SKM-1 treated with dmso at 0.1 percent for 144 hours (cell line): ENCODE measurements around the gene RAD51.

Source experiments
- DNase-seq: peaks from one replicate; lab custom pipeline; 2025; ENCODE audit not compliant: unreplicated experiment; lab: John Stamatoyannopoulos, UW

RAD51 gene

DNA sequence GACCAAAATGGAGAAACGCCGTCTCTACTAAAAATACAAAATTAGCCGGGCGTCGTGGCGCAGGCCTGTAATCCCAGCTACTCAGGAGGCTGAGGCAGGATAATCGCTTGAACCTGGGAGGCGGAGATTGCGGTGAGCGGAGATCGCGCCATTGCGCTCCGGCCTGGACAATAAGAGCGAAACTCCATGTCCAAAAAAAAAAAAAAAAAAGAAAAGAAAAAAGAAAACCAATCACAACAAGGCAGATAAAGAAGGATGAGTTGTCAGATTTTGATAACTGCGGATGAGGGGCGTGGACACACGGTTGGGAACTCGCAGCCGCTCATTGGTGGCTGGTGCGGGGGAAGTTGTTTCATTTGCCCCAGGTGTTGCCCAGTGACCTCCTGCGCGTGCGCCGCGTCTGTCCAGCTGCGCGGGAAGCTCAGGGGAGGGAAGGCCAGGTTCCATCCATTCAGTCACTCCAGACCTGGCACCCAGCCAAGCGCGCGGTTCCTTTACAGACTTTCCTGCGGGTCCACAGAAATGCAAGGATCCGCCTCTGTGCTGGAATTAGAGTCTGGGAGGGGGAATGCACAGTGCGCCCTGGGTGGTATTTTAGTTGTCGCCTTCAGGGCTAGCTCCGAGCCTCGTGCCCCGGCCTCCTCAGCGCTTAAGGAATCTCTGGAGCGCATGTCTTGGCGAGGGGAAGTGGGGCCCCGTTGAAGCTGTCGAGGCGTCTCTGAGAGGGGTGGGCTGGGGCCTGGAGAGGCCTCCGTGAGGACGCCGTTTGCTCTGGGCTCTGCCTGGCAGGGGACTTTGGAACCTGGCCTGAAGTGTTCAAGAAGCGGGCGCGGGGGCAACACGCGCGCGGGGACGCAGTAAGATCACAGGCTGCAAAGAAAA lies 68.2 kb downstream of the RAD51 start:
- peak; percentile 40 for DNase-seq

DNA sequence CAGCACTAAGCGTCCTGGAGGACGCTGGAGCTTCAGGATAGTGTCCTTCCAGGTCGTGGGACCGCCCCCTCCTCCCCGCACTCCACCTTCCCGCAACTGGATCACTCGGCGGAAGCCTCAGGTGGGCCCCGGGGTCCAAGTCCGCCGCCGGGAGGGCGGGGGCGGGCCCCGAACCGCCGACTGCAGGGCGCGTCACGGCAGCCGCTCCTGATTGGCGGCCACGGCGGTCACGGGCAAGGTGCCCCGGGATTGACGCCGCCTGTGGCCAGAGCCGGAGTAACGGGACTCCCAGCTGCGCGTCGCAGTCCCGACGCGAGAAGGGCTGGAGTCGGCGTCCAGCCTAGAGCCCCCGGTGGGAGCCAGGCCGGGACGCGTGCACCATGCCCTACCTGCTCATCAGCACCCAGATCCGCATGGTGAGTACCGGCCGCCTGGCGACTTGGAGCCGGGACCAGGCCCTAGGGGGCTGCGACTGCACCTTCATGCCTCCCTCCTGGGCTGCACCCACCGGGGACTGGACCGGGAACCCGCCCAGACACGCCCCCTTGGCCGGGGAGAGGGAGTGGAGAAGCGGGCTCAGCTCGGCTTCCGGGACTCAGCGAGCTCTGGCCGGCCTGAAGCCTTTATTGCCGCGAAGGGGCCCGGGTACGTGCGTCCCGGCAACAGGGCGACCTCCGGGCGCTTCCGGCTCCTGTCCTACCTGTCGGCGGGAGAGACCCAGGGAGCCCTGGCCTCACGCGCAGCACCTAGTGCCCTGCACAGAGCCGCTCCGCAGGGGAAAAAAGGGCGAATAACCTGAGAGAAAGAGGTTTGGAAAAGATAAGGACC lies 69.0 kb downstream of the RAD51 start, which contains the start of gene GCHFR:
Gene GCHFR, plus strand, starts transcription at position 268 of the 828 bp plus-strand sequence. Its CDS starts 113 bp downstream, at position 381.
- peak; percentile 47 for DNase-seq

DNA sequence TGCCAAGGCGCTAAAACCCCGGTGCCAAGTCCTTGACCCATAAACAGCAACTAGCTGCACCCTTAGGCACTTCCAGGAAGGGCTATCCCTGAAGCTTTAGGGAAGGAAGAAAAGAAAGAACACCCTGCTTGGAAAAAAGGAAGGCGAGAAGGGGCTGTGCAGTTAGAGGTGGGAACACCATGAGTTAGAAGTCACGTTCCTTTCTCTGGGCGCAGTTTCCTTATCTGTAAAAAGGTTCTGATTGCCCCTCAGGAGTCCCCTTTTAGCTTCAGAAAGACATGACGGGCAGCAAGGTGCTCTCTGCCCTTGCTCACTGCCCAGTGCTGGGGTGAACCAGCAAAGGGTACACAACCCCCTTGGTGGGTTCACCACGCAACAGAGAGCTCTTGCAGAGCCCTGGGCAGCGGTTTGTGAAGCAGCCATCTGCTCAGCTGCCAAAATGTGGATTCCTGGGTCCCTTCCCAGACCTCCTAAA lies 69.7 kb downstream of the RAD51 start:
- no peak for DNase-seq

DNA sequence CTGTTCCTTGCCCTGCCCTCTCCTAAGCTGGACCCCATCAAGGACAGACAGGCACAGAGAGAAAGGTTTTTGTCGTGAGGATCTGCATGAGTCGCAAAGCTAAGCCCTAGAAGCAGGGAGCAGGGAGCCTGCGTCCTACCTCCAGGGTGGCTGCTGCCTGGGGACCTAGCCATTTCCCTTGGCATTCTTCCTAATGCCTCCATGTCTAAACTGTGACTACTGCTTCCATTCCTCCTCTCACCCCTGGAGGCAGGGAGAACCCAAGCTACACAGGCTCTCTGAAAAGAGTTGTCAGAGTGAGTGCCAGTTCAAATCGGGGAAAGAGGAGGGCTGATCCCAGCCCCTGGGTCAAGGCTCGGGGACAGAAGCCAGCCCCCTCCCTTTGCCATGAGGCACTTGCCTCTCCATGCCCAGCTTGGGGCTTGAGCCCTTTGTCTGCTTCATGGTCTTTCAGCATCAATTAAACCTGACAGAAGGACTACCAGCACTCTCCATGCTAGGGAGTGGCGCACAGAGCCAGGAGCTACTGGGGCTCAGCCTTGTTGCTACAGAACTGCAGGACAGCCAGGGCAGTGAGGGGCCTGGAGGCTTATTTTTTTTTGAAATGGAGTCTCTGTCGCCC lies 71.3 kb downstream of the RAD51 start:
- DNase-seq: no peak

DNA sequence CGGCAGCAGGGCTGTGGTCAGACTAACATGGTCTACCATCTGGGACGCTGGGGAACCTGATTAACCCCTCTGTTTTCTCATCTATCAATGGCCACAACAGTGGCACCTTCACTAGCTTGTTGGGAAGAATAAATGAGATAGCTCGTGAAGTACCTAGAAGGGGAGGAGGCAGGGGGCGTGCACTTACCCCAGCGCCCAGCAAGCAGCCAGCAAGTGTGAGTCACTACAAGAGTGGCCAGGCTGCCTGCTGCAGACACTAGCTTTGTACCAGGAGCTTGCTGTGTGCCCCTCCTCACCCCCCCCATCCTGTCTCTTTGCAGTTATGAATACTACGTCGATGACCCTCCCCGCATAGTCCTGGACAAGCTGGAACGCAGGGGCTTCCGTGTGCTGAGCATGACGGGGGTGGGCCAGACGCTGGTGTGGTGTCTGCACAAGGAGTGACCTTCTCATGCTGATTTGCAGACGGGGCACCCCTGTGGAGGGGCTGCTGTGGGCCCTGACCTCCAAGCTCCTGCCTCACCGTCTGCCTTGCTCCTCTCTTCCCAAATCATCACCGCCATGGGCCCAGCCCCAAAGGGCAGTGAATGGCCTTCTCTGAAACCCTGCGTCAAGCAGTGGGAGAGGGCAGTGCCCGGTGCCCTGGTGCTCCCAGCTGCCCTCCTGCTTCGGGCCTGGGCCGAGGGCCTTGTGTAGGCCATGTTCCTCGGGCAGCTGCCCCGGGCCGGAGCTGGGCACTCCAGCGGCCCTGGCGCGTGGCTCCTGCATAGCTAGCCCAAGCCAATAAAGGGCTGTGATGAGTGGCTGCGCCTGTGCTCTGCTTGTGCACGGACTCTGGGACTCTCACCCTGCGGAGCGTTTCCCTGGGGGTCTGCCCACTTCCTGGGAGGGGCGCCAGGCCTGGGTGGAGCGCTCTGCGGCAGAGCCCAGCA lies 72.2 kb downstream of the RAD51 start:
- no peak for DNase-seq

DNA sequence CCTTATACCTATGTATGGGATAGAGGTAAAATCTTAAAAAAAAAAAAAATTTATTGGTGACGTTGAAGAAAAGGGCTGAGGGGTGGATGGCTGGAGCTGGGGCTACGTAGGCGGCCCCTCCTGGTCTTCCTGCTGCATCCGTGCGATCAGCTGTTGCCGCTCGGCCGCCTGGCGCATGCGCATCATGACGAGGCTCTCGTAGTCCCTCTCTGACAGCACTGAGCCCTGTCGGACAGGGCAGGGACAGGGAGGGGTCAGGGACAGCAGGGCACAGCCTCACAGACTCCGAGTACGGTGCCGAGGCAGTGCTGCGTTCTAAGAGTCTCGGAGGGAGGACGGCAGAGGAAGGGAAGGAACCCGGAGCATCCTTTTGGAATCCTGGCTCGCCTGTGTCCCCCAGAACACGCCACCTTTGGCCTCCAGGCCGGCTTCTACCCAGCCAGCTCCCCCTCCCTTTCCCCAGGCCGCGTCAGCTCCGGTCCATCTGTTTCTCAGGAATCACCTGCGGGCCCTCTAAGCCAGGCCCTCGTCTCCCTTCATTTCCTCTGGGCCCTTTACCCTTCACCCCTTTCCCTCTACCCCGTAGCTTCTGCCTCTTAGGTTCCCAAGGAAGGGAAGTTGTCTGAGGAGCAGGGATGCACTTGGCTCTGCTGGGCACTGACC lies 73.0 kb downstream of the RAD51 start:
- DNase-seq: no peak

DNA sequence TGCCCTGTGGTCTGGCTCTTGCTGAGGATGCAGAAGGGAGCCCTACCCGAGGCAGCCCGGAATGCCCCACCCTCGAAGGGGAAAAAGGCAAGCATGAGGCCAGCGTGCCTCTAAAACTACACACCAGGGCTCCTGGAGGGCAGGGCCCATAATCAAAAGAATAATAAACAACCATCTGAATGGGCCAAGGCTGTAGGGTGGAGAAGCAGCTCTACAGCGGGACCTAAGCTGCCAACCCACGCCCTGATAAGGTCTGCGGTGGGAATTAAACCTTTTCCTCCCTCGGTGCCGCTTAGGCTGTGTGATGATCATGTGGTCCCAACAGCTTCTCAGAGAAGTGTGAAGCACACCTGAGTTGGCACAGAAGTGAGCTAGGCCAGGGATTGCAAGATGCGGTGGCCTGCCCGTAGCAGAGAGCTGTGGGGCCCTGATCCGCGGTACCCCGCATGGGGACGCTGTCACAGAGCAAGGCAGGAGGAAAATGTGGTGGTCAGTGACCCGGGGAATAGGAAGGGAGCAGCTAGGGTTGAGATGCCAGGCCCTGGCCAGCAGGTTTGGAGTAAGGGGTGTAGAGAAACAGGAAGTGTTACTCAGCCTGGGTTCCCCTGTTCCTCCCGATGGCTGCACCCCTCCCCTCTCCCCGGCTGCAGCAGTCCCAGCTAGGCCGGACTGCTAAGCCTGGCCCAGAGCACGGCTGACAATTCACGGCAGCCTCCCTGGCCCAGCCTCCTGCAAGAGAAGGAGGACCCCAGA lies 73.7 kb downstream of the RAD51 start:
- DNase-seq: no peak

DNA sequence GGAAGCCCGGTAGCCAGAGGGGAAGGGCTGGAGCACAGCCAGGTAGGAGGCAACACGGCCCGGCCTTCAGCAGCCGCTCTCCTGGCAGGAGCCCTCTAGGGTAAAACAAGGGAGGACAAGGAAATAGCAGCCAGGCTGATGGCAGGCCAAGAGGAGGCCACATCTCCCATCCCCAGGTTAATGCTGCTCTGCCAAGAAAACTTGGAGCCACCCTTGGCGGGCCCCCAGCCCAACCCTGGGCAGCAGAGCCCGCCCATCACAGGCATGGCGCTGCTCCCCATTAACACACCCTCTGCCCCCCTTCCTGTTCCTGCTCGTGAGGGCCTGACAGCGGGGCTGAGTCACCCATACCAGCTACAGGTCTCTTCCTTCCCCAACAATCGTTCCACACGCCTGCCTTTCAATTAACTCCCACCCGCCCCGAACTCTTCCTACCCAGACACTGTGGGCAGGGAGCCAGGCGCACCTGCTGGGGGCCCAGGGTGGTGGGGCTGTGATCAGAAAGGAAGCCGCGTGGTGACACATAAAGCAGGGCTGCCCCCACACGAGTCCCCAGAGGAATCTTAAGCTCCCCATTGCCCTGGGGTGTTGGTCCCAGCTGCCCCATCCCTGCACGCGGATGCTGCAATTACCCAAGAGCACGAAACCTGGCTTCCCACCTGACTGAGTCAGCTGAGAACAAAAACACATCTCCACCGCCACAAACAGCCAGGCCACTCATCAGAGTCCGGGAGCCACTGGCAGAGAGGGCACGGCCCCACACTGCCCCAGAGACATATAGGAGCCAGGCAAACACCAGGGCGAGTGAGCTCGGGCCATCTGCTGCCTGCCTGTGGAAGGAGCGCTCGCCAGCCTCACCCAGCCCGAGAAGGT lies 74.5 kb downstream of the RAD51 start, which contains the start of gene C15orf62:
Gene C15orf62, plus strand, starts transcription at position 707 of the 873 bp plus-strand sequence. CDS start 516 bp downstream, outside the sequence.
- no peak for DNase-seq

DNA sequence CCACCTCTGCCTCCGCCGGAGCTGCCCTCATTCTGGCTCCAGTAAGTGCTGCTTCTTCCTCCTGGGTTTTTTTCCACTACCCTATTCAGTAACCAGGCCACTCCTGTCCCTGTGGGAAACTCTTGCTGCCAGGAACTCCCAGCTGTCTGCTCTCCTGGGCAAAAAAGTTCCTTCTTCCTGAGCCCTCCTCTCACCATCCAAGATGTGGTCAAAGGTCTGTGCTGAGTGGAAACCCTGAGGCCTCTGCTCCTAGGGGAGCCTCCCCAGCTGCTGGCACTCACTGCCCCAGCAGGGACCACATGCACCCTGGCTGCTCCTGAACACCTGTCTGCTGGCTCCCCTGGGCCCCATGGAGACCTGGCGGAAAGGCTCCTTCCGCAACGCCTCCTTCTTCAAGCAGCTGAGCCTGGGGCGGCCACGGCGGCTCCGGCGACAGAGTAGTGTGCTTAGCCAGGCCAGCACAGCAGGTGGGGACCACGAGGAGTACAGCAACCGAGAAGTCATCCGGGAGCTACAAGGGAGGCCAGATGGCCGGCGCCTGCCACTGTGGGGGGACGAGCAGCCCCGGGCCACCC lies 75.3 kb downstream of the RAD51 start:
- DNase-seq: no peak

DNA sequence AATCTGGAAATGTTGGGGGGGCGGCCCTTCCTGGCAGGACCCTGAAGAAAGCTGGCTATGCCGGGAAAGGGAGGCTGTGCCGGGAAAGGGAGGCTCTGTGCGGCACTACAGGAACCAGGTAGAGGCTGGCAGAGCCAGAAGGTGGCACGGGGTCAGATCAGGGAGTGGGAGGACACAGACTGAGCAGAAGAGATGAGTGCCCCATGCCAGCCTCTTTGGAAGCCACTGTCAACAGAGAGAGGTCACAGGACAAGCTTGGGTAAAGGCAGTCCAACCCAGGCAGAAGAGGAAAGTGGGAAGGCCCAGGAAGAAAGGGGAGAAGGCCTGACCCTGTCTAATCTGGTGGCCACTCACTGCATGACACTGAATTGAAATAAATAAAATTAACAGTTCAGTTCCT lies 76.3 kb downstream of the RAD51 start:
- no peak for DNase-seq

DNA sequence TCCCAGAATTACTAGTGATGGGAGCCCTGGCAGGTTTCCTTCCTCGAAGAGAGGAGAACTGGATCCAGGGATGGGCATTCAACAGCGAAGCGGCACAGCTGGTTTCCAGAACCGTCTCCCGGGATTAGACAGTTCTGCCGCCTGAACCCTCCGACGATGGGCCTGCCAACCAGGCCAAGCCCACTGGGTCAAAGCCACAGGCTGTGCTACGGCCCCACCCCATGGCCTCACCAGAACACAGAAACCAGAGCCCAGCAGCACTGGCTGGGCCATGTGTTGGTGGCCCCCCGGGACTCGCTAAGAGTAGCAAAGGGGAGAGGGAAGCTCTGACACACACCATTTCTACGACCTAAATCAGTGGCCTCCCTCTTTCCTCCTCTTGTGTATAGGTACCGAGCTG lies 77.0 kb downstream of the RAD51 start:
- no peak for DNase-seq

DNA sequence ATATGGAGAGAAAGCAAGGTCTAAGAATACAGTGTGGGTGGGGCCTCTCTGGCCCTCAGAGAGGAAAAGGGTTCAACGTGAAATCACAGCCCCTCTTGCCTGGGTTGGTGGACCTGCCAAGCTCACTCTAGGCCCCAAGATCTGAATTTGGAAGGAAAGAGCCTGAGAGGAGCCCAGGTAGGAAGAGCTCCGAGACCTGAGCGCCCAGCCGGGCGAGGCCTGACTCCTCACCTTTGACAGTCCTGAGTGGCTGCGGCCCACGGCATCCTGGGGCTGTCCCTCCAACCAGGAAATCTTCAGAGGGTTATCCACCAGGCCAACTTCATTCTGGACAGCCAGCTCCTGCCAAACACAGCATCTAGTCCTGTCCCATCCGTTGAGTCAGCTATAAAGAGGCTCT lies 78.5 kb downstream of the RAD51 start:
- DNase-seq: no peak

DNA sequence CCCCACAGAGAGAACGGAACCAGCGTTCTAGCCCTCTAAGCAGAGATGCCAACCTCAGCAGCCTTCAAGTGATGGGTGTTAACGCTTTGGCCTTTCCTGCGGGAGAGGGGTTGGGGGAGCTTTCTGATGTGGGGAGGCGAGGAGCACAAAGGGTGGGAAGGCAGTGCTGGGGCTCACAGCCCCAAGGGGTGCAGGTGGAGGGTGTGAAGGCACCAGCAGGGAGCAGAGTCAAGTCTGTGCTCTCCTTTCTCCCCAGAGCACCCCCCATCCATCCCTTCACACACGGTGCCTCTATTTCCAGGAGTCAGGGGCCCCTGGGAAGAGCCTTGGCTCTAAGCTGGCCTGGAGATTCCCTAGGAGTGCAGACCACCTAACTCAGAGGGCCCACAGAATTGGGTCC lies 78.9 kb downstream of the RAD51 start:
- DNase-seq: no peak

DNA sequence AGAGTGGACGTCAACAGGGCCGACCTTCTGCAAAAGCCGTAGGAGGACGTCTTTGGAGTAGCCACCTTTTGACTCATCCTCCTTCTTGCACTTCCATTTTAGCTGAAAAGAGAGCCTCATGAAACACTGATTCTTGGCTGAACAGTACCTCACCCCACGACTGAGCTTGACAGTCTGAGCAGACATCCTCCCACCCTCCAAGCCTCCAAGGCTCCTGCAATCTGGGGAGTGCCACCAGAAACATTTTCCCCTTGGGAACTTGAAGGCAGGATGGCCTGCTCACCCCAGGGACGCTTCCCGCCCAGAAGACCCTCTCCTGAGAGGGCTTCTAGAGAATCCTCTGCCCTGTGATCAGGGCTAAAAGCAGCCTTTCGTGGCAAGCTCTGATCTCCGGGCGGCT lies 80.0 kb downstream of the RAD51 start:
- no peak for DNase-seq

DNA sequence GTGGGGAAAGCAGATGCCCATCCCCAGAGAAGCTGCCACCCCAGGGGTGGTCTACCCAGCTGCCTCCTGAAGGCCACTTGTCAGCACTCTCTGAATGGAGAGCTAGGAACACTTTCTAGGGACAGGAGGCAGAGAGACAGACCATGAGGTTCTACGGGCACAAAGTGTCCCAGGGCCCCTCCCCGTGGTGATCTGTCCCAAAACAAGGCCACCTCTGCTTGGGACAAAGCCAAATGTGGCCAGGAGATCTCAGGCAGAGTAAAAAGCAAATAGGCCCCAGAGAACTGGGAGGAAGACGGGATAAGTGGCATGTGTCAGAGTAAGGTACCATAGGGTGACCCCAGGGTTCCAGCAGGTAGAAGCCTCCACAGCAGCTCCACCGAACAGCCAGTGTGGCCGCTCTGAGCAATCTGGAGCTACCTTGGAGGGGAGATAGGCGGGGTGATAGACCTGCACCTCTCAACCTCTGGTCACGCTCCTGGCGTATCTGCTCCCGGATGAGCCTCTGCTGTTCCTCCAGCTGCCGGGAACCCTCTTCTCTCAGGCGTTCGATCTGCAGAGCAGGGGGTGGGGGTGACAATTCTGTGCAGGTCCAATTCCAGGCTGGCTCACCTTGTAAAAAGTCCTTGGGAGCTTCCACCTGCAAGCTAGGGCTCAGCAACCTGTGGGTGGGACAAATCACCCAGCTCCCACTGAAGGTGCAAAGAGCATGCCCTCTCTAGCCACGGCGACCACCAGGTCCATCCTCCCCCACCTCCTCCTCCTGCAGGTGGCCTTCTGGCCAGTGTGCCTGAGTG lies 81.0 kb downstream of the RAD51 start:
- DNase-seq: no peak

DNA sequence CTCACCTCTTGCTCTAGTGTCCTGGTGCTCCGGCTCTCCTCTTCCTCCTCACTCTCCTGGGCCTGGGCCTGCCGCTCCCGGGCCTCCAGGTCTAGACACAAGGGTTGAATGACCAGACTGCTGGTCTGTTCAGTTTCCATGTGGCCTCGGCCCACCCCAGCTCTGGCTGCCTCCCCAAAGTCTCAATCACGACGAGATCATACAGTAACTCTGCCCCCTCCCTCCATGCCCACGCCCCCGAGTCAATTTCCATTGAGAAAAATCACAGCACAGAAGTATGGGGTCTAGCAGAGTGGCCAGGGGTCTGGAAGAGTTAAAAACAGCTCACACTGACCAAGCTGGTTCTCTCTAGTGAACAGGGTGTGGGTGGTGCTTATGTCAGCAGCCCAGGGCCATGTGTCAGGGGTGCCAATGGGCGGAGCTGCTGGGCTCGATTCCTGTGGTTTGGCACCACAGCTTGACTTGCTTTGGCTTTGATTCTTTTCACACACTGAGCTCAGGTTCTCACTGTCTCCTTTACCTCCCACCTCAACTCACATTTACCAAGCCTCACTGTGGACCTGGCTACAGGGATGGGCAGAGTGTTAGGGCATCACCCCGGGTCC lies 81.7 kb downstream of the RAD51 start:
- DNase-seq: no peak
